Vein endothelial cell (primary cell): ENCODE measurements around the gene ANKRD42. TPM values are rescaled to one million over a fixed set of nuclear protein-coding genes. Genes with fewer than 3 reads are reported as not detected.

ENCODE experiments used
- small RNA-seq: library from RNA; depleted of rRNA; stranded (forward); fragments of <200 nt; gene quantifications from one replicate; pipeline ENCODE3, GENCODE V24; 2012
- total RNA-seq: library from RNA; depleted of rRNA; stranded (reverse); fragments of >200 nt; gene quantifications from 2 replicates; pipeline ENCODE4 v1.2.3, GENCODE V29; 2012

Gene ANKRD42
- total RNA-seq = 3.3 and 4.4 TPM in 2 replicates

DNA sequence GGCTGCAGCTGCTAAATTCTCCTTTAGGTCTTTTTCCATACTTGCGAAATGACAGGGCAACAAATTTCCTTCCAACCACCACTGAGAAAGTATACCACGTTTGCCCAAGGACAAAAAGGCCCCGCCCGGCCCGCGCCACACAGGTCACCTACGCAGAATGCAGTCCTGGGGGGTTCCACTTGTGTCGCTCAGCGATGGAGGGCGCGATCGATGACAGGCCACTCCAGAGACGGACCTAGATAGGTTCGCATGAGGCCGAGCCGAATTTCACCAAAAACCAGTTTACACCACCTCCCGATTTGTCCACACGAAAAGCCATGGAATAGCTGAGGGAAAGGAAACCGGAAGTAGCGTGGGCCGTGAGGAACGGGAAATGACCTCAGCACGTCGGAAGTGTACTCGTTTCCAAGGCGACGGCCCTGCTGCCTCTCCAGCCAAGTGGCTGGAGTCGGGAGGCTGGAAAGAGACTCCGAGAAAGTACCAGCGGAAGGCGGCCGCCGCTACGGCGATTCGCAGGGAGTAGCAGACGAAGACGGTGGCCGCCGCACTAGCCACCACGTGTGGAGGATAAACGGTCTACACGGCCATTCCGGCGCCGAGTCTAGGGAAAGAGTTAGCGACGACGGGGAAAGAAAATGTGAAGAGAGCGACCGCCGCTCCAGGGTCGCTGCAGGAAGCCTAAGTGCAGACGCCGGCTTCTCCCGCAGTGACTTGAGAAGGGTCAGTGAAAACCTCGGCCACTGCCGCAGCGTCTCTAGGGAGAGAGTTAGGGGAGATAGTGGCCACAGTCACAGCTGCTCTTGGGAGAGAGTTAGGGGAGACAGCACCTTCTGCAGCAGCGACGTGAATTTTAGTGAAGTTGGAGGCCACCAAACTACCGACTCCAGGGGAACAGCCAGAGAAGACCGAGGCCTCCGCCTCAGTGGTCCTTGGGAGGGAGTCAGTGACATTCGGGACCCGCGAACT, at the start of gene ANKRD42:
Gene ANKRD42, plus strand, starts transcription at position 398 of the 966 bp plus-strand sequence. CDS start 959 bp downstream, outside the sequence.

DNA sequence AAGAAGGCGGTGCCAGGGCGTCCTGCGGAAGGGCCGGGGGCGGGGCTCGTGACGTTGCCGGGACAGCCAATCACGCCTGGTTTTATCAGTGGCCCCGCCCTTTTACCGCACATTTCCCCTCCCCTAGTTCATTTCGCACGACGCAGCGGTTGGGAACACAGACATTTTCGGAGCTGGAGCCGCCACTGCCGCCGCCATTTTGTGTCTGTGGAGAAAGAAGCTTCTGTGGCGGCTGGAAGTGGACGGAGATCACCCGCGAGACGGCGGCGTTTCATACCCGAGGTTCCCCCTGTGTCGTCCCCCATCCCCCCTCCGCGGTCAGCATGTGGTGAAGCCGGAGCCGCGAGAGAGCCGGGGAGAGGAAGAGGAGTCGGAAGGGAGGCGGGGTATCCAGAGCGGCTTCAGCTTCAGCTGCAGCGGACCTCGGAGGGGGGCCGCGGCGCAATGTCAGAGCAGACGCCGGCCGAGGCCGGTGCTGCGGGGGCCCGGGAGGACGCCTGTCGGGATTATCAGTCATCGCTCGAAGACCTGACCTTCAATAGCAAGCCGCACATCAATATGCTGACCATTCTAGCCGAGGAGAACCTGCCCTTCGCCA, 36.4 kb upstream of the ANKRD42 start, which contains the start of gene PCF11:
Gene PCF11, plus strand, starts transcription at position 136 of the 598 bp plus-strand sequence. Its CDS starts 309 bp downstream, at position 445.

DNA sequence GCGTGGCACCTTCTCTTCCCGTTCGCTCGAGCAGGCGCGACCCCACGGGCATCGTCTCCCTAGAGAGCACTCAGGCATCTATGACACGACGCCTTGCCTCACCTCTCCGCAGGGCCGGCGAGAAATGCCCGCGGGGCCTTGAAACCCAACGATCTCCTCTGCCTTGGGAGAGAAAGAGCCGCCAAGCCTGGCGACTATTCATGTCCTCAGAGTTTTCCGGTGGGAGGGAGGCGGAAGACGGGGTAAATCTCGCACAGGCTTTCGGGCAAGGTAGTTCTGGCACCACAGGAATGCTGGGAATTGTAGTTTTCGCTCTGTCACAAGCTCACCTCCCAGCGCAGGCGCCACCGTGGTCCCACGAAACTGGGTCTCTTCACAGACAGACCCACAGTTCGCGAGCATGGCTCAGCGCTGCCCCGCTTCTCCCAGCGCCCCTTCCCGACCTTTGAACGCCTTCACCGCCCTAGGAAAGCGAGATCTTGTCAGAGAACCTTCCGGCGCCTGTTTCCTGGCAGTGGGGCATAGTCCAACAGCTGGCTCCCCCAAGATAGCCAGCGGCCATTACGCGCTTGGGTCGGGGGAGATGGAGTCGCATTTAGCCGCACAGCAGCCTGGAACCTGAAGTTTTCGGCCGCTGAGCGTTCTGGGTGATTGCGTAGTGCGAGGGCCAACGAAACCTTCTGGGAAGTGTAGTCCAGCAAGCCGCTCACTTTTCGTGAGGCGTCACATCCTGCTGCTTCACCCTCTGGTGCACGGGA, 92.4 kb downstream of the ANKRD42 start, which contains the start of gene CCDC90B:
Gene CCDC90B, minus strand, starts transcription at position 597 of the 758 bp plus-strand sequence. Its CDS starts 395 bp downstream, at position 202.

Small RNAs within 50 kb of the gene (small RNA-seq; reads per million reads assigned to genes)
- not detected for gene AP000873.5

Other genes starting within 250 kb of the ANKRD42 start
- gene RAB30, start 121.8 kb upstream of the ANKRD42 start, total RNA-seq = 18.2 and 18.3 TPM in 2 replicates
- gene PCF11, start 36.6 kb upstream of the ANKRD42 start, total RNA-seq = 40.2 and 56.3 TPM in 2 replicates
- 52.6 and 66.8 TPM in 2 replicates for gene CCDC90B, start 92.7 kb downstream of the ANKRD42 start, total RNA-seq